SK-N-SH treated with all-trans-retinoic acid at 6 μM for 48 hours (cell line): ENCODE data around the gene ZNF326.

Experiments used
- ARNTL ChIP-seq: fragments of 450-650 bp; formaldehyde crosslinking; IDR thresholded peaks from 2 replicates; pipeline ENCODE4 v1.5.0; 2020; ENCODE audit warnings: low read depth, mild to moderate bottlenecking, moderate library complexity, borderline replicate concordance
- CREB5 ChIP-seq: fragments of 250-450 bp; sonication (Bioruptor Pico); IDR thresholded peaks from 2 replicates; pipeline ENCODE4 v1.5.1; 2020; ENCODE audit warnings: low read depth, mild to moderate bottlenecking, moderate library complexity
- GLIS3 ChIP-seq: fragments of 250-450 bp; sonication (Bioruptor Pico); IDR thresholded peaks from 2 replicates; pipeline ENCODE4 v1.5.0; 2020; ENCODE audit warnings: mild to moderate bottlenecking, moderate library complexity
- OSR1 ChIP-seq: fragments of 250-450 bp; sonication (Bioruptor Pico); IDR thresholded peaks from 2 replicates; pipeline ENCODE4 v1.8.0; 2022; ENCODE audit warnings: moderate library complexity, mild to moderate bottlenecking, inconsistent platforms
- PATZ1 ChIP-seq: fragments of 250-450 bp; sonication (Bioruptor Pico); IDR thresholded peaks from 2 replicates; pipeline ENCODE4 v1.8.0; 2020; ENCODE audit warnings: mild to moderate bottlenecking, moderate library complexity, borderline replicate concordance
- RARB ChIP-seq: fragments of 250-450 bp; sonication (Bioruptor Pico); IDR thresholded peaks from 2 replicates; pipeline ENCODE4 v1.8.0; 2021; ENCODE audit warnings: mild to moderate bottlenecking, moderate library complexity
- TCF4 ChIP-seq: fragments of 250-450 bp; sonication (Bioruptor Pico); IDR thresholded peaks from 2 replicates; pipeline ENCODE4 v1.8.0; 2021; ENCODE audit warnings: mild to moderate bottlenecking, moderate library complexity, borderline replicate concordance
- ZC3H10 ChIP-seq: fragments of 250-450 bp; sonication (Bioruptor Pico); IDR thresholded peaks from 2 replicates; pipeline ENCODE4 v1.5.1; 2021; ENCODE audit warnings: mild to moderate bottlenecking, moderate library complexity
- ZFP3 ChIP-seq: fragments of 250-450 bp; sonication (Bioruptor Pico); IDR thresholded peaks from 2 replicates; pipeline ENCODE4 v1.5.0; 2020; ENCODE audit warnings: mild to moderate bottlenecking, moderate library complexity
- ZFP30 ChIP-seq: fragments of 450-650 bp; formaldehyde crosslinking; IDR thresholded peaks from 2 replicates; pipeline ENCODE4 v1.5.0; 2022; ENCODE audit warnings: mild to moderate bottlenecking, moderate library complexity
- ZNF70 ChIP-seq: fragments of 450-650 bp; formaldehyde crosslinking; IDR thresholded peaks from 2 replicates; pipeline ENCODE4 v1.5.0; 2020; ENCODE audit warnings: mild to moderate bottlenecking, moderate library complexity

GRCh38 chr1:89966656-89967055 lies 28.3 kb upstream of the ZNF326 start:
- TF ChIP-seq ZFP3 (CRISPR knock-in tag) (no peak), CREB5 (CRISPR knock-in tag) (no peak), GLIS3 (no peak), RARB (CRISPR knock-in tag) (no peak), ZC3H10 (no peak), ARNTL (CRISPR knock-in tag) (no peak), ZNF70 (CRISPR knock-in tag) (no peak), PATZ1 (CRISPR knock-in tag) (no peak), ZFP30 (no peak), OSR1 (CRISPR knock-in tag) (no peak), TCF4 (CRISPR knock-in tag) (no peak)
